ENCODE data around the gene DYRK3. TPM values are rescaled to one million over a fixed set of nuclear protein-coding genes. Genes with fewer than 3 reads are reported as not detected.

DYRK3 gene
- total and polyA plus RNA-seq, 8 donors, result 1.2 to 21.9 (median 2.9) TPM; not detected in 1

GRCh38 chr1:206694171-206695124 is 59.1 kb downstream of the DYRK3 start:
- Histone ChIP-seq H3K36me3 (peaks cover 0 to 16% (median 7%) of the 10 kb centered on the region in 4 donors), H3K4me1 (peaks cover 77 to 100% (median 92%) of the 10 kb centered on the region in 4 donors), H3K9me3 (no peaks in the 10 kb centered on the region), H3K27ac (peak overlapping the region in 4 of 5 donors; percentile 63 to 100 (median 84)), H3K4me3 (no peak overlapping the region), H3K27me3 (no peaks in the 10 kb centered on the region)
- no peak for DNase-seq
- intact Hi-C loops (cut with DNase I; ENCODE audit: low total_unique reads), result no loop called here
- no peak for TF ChIP-seq POLR2A (IDR thresholded peaks at IDR 0.05)
- no peak for TF ChIP-seq POLR2AphosphoS5 (IDR thresholded peaks at IDR 0.05)
- TF ChIP-seq EP300 (IDR thresholded peaks at IDR 0.05), result no peak
- 68 to 74% (median 68%) methylated on average over 11 of the region's 11 CpGs for WGBS, 5 donors

GRCh38 chr1:206695733-206696132 is 60.4 kb downstream of the DYRK3 start:
- no peaks in the 10 kb centered on the region for H3K27me3 ChIP-seq
- peak overlapping the region in 1 of 5 donors; percentile 47 for H3K27ac ChIP-seq
- H3K9me3 ChIP-seq, result no peaks in the 10 kb centered on the region
- peaks cover 77 to 100% (median 92%) of the 10 kb centered on the region in 4 donors for H3K4me1 ChIP-seq
- intact Hi-C loops (cut with DNase I; ENCODE audit: low total_unique reads), result no loop called here
- no peak overlapping the region for H3K4me3 ChIP-seq
- no peak for DNase-seq
- peaks cover 0 to 16% (median 7%) of the 10 kb centered on the region in 4 donors for H3K36me3 ChIP-seq
- TF ChIP-seq POLR2AphosphoS5 (IDR thresholded peaks at IDR 0.05), result no peak
- TF ChIP-seq POLR2A (IDR thresholded peaks at IDR 0.05), result no peak
- TF ChIP-seq EP300 (IDR thresholded peaks at IDR 0.05), result no peak
- no peak for TF ChIP-seq CTCF (IDR thresholded peaks at IDR 0.05)
- 75 to 89% (median 86%) methylated on average over 9 of the region's 9 CpGs for WGBS, 5 donors

- Histone ChIP-seq H3K9me3 (no peaks in the 10 kb centered on the region), H3K27me3 (no peaks in the 10 kb centered on the region), H3K4me1 (peaks cover 70 to 96% (median 88%) of the 10 kb centered on the region in 4 donors), H3K36me3 (peaks cover 0 to 16% (median 7%) of the 10 kb centered on the region in 4 donors), H3K4me3 (no peak overlapping the region), H3K27ac (peak overlapping the region in 1 of 5 donors; percentile 47)
- intact Hi-C loops (cut with DNase I; ENCODE audit: low total_unique reads), result no loop called here
- DNase-seq, result no peak
- 53 to 66% (median 62%) methylated on average over 4 of the region's 4 CpGs for WGBS, 5 donors
- TF ChIP-seq POLR2A (IDR thresholded peaks at IDR 0.05) (no peak), EP300 (IDR thresholded peaks at IDR 0.05) (no peak), CTCF (IDR thresholded peaks at IDR 0.05) (no peak), POLR2AphosphoS5 (IDR thresholded peaks at IDR 0.05) (no peak)
These were observed 61.7 kb downstream of the DYRK3 start for GRCh38 chr1:206696812-206697585.

- no peaks in the 10 kb centered on the region for H3K9me3 ChIP-seq
- intact Hi-C loops (cut with DNase I; ENCODE audit: low total_unique reads), result no loop called here
- H3K4me3 ChIP-seq, result no peak overlapping the region
- no peaks in the 10 kb centered on the region for H3K27me3 ChIP-seq
- H3K27ac ChIP-seq, result no peak overlapping the region
- H3K36me3 ChIP-seq, result peaks cover 0 to 16% (median 6%) of the 10 kb centered on the region in 4 donors
- 83 to 98% (median 93%) methylated on average over 2 of the region's 2 CpGs for WGBS, 5 donors
- TF ChIP-seq EP300 (IDR thresholded peaks at IDR 0.05) (no peak), POLR2AphosphoS5 (IDR thresholded peaks at IDR 0.05) (no peak), POLR2A (IDR thresholded peaks at IDR 0.05) (no peak), CTCF (IDR thresholded peaks at IDR 0.05) (no peak)
- H3K4me1 ChIP-seq, result peaks cover 66 to 96% (median 87%) of the 10 kb centered on the region in 4 donors
- no peak for DNase-seq
These were observed 62.7 kb downstream of the DYRK3 start for GRCh38 chr1:206698011-206698410.

Other genes with a start within 250 kb of the DYRK3 start
- gene IKBKE, start 165.1 kb upstream of the DYRK3 start, total RNA-seq, result 10 to 100 TPM in 3 of 5 donors, 1 to 10 TPM in 2; 4.9 to 49.6 (median 15.9) TPM
- gene IKBKE, start 165.1 kb upstream of the DYRK3 start, polyA plus RNA-seq, result 1 to 10 TPM; 5.8 to 8.0 (median 7.2) TPM
- gene RASSF5, start 128.0 kb upstream of the DYRK3 start, total RNA-seq, result 10 to 100 TPM in 1 of 5 donors, 1 to 10 TPM in 4; 2.2 to 44.5 (median 5.8) TPM
- 10 to 100 TPM in 1 of 3 donors, 1 to 10 TPM in 2; 8.1 to 13.6 (median 9.2) TPM for gene RASSF5, start 128.0 kb upstream of the DYRK3 start, polyA plus RNA-seq
- gene EIF2D, start 23.1 kb upstream of the DYRK3 start, total RNA-seq, result 100 to 1,000 TPM in 1 of 5 donors, 10 to 100 TPM in 4; 16.9 to 130 (median 39.8) TPM
- gene EIF2D, start 23.1 kb upstream of the DYRK3 start, polyA plus RNA-seq, result 10 to 100 TPM; 48.7 to 55.8 (median 48.9) TPM
- 10 to 100 TPM; 22.6 to 78.0 (median 43.9) TPM for gene MAPKAPK2, start 49.4 kb downstream of the DYRK3 start, total RNA-seq
- gene MAPKAPK2, start 49.4 kb downstream of the DYRK3 start, polyA plus RNA-seq, result 10 to 100 TPM; 30.1 to 60.8 (median 55.4) TPM
- gene IL19, start 135.2 kb downstream of the DYRK3 start, total RNA-seq, result 10 to 100 TPM in 1 of 5 donors, not detected in 4; 25.9 TPM
- gene IL19, start 135.2 kb downstream of the DYRK3 start, polyA plus RNA-seq, result 1 to 10 TPM in 1 of 3 donors, not detected in 2; 3.1 TPM
- gene IL10, start 137.0 kb downstream of the DYRK3 start, total RNA-seq, result 1 to 10 TPM in 1 of 5 donors, under 1 TPM in 2, not detected in 2; 0.29 to 2.8 (median 0.45) TPM
- 1 to 10 TPM; 1.2 to 7.2 (median 1.9) TPM for gene IL10, start 137.0 kb downstream of the DYRK3 start, polyA plus RNA-seq
- gene IL20, start 230.1 kb downstream of the DYRK3 start, total RNA-seq, result not detected
- under 1 TPM in 1 of 3 donors, not detected in 2; 0.13 TPM for gene IL20, start 230.1 kb downstream of the DYRK3 start, polyA plus RNA-seq

Data from stomach (tissue), 9 donors.